ENCODE measurements around the gene MBNL1. TPM values are rescaled to one million over a fixed set of nuclear protein-coding genes. Genes with fewer than 3 reads are reported as not detected.

MBNL1 gene
- total and polyA plus RNA-seq, 2 of the 13 experiments (the other 11 are each of a cell fraction or from before 2014, with no cell fraction given) = 27.1 to 55.4 TPM

DNA sequence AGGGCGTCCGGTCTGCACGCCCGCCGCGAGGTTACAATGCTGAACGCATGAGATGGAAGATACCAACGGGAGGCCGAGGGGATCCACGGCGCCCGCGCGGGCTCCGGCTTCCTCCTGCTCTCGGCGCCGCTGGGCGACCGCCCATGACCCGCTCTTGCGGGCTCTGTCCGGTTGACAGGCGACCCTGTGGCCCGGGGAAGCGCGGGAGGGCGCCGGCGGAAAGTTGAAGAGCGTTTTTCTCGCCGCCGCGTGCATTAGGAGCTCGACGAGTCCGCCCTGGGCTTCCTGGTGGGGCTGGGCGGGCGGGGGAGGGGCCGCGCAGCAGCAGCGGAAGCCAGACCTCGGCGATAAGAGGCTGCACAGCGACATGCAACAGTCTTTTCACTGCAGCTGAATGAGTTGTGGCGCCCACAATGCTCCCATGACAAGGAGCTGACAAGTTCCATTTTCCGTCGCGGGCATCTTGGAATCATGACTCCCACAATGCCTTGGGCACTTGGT lies at the start of gene MBNL1 (continued):
- TF ChIP-seq, protein P1, sequence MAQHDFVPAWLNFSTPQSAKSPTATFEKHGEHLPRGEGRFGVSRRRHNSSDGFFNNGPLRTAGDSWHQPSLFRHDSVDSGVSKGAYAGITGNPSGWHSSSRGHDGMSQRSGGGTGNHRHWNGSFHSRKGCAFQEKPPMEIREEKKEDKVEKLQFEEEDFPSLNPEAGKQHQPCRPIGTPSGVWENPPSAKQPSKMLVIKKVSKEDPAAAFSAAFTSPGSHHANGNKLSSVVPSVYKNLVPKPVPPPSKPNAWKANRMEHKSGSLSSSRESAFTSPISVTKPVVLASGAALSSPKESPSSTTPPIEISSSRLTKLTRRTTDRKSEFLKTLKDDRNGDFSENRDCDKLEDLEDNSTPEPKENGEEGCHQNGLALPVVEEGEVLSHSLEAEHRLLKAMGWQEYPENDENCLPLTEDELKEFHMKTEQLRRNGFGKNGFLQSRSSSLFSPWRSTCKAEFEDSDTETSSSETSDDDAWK (CRISPR knock-in tag; IDR thresholded peaks at IDR 0.05) = no peak
- TF ChIP-seq, protein P2, sequence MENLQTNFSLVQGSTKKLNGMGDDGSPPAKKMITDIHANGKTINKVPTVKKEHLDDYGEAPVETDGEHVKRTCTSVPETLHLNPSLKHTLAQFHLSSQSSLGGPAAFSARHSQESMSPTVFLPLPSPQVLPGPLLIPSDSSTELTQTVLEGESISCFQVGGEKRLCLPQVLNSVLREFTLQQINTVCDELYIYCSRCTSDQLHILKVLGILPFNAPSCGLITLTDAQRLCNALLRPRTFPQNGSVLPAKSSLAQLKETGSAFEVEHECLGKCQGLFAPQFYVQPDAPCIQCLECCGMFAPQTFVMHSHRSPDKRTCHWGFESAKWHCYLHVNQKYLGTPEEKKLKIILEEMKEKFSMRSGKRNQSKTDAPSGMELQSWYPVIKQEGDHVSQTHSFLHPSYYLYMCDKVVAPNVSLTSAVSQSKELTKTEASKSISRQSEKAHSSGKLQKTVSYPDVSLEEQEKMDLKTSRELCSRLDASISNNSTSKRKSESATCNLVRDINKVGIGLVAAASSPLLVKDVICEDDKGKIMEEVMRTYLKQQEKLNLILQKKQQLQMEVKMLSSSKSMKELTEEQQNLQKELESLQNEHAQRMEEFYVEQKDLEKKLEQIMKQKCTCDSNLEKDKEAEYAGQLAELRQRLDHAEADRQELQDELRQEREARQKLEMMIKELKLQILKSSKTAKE (CRISPR knock-in tag; IDR thresholded peaks at IDR 0.05; ENCODE audit: borderline replicate concordance) = no peak
- no peak for TF ChIP-seq SUZ12 (IDR thresholded peaks at IDR 0.05; ENCODE audit: low read depth, low read length)
- peak; percentile 57; the same call in 1 of the 2 replicates for TF ChIP-seq ETV6 (CRISPR knock-in tag; conservative IDR thresholded peaks at IDR 0.05)
- TF ChIP-seq, protein P3, sequence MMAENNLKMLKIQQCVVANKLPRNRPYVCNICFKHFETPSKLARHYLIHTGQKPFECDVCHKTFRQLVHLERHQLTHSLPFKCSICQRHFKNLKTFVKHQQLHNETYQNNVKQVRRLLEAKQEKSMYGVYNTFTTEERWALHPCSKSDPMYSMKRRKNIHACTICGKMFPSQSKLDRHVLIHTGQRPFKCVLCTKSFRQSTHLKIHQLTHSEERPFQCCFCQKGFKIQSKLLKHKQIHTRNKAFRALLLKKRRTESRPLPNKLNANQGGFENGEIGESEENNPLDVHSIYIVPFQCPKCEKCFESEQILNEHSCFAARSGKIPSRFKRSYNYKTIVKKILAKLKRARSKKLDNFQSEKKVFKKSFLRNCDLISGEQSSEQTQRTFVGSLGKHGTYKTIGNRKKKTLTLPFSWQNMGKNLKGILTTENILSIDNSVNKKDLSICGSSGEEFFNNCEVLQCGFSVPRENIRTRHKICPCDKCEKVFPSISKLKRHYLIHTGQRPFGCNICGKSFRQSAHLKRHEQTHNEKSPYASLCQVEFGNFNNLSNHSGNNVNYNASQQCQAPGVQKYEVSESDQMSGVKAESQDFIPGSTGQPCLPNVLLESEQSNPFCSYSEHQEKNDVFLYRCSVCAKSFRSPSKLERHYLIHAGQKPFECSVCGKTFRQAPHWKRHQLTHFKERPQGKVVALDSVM (CRISPR knock-in tag; IDR thresholded peaks at IDR 0.05) = no peak
- TF ChIP-seq, protein P4, sequence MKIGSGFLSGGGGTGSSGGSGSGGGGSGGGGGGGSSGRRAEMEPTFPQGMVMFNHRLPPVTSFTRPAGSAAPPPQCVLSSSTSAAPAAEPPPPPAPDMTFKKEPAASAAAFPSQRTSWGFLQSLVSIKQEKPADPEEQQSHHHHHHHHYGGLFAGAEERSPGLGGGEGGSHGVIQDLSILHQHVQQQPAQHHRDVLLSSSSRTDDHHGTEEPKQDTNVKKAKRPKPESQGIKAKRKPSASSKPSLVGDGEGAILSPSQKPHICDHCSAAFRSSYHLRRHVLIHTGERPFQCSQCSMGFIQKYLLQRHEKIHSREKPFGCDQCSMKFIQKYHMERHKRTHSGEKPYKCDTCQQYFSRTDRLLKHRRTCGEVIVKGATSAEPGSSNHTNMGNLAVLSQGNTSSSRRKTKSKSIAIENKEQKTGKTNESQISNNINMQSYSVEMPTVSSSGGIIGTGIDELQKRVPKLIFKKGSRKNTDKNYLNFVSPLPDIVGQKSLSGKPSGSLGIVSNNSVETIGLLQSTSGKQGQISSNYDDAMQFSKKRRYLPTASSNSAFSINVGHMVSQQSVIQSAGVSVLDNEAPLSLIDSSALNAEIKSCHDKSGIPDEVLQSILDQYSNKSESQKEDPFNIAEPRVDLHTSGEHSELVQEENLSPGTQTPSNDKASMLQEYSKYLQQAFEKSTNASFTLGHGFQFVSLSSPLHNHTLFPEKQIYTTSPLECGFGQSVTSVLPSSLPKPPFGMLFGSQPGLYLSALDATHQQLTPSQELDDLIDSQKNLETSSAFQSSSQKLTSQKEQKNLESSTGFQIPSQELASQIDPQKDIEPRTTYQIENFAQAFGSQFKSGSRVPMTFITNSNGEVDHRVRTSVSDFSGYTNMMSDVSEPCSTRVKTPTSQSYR (CRISPR knock-in tag; IDR thresholded peaks at IDR 0.05; ENCODE audit: borderline replicate concordance) = no peak; the same call in none of the 2 replicates
- TF ChIP-seq ZNF430 (CRISPR knock-in tag; IDR thresholded peaks at IDR 0.05) = no peak; the same call in 1 of the 2 replicates
- 0 out of 2 replicates have a peak, but pooled peaks have one; percentile 20 for TF ChIP-seq ARNTL (CRISPR knock-in tag; IDR thresholded peaks at IDR 0.05)
- TF ChIP-seq NR2F1 (CRISPR knock-in tag; IDR thresholded peaks at IDR 0.05) = no peak
- TF ChIP-seq ESRRA (CRISPR knock-in tag; IDR thresholded peaks at IDR 0.05; ENCODE audit: low read depth) = no peak
- TF ChIP-seq, protein P5, sequence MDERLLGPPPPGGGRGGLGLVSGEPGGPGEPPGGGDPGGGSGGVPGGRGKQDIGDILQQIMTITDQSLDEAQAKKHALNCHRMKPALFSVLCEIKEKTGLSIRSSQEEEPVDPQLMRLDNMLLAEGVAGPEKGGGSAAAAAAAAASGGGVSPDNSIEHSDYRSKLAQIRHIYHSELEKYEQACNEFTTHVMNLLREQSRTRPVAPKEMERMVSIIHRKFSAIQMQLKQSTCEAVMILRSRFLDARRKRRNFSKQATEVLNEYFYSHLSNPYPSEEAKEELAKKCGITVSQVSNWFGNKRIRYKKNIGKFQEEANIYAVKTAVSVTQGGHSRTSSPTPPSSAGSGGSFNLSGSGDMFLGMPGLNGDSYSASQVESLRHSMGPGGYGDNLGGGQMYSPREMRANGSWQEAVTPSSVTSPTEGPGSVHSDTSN (CRISPR knock-in tag; IDR thresholded peaks at IDR 0.05) = no peak
- no peak for TF ChIP-seq SP2 (CRISPR knock-in tag; IDR thresholded peaks at IDR 0.05)
- TF ChIP-seq, protein P6, sequence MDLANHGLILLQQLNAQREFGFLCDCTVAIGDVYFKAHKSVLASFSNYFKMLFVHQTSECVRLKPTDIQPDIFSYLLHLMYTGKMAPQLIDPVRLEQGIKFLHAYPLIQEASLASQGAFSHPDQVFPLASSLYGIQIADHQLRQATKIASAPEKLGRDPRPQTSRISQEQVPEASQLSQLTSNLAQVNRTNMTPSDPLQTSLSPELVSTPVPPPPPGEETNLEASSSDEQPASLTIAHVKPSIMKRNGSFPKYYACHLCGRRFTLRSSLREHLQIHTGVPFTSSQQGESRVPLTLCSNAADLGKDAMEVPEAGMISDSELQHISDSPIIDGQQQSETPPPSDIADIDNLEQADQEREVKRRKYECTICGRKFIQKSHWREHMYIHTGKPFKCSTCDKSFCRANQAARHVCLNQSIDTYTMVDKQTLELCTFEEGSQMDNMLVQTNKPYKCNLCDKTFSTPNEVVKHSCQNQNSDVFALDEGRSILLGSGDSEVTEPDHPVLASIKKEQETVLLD (CRISPR knock-in tag; IDR thresholded peaks at IDR 0.05; ENCODE audit: low read depth) = no peak
- no peak for TF ChIP-seq FOXA1 (IDR thresholded peaks at IDR 0.05)
- peak; percentile 20; the same call in 1 of the 2 replicates for TF ChIP-seq FOXA1 (CRISPR knock-in tag; IDR thresholded peaks at IDR 0.05)
- peak; percentile 81; the same call in 1 of the 2 replicates for TF ChIP-seq ZSCAN12 (CRISPR knock-in tag; IDR thresholded peaks at IDR 0.05)
- TF ChIP-seq REXO4 (CRISPR knock-in tag; IDR thresholded peaks at IDR 0.05; ENCODE audit: borderline replicate concordance) = no peak
- no peak for TF ChIP-seq ZSCAN22 (CRISPR knock-in tag; IDR thresholded peaks at IDR 0.05)
